GM19351 (cell line): ENCODE measurements around the gene SLC7A1.

Source experiments
- ATAC-seq: cut with Tn5 transposase; IDR thresholded peaks from one replicate; pipeline ENCODE4 v1.9.1; 2021; ENCODE audit warnings: mild to moderate bottlenecking, moderate library complexity; ENCODE audit not compliant: unreplicated experiment

SLC7A1 gene

DNA sequence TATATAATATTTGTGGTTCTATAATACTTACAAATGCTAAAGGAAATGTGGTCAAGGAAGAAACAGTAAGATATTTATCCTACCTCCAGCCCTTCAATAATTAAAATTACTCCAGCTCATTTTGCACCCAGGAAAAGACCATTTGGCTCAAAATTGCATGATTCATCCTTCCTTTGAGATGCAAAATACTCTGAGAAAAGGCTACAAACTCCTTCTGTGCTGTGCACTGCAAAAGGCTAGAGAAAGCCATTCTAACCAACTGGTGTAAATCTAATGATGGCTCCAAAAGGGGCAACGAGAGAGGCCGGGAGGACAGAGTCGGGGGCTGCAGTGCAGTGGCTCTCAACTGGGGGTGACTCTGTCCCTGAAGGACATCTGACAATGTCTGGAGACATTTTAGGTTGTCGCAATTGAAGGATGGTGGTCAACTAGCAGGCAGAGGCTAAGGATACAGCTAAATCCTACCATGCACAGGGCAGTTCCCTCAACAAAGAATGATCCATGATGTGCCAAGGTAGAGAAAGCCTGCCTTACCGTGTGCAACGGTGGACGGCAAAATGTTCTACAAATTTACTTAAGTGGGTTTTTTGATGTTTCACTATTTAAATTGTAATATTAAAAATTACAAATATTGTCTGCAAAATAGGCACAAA lies 32.6 kb downstream of the SLC7A1 start:
- no peak for ATAC-seq

- ATAC-seq = no peak
Observed at GRCh38 chr13:29561918-29562317, 33.6 kb downstream of the SLC7A1 start.

GRCh38 chr13:29556742-29557141 lies 38.7 kb downstream of the SLC7A1 start:
- no peak for ATAC-seq

DNA sequence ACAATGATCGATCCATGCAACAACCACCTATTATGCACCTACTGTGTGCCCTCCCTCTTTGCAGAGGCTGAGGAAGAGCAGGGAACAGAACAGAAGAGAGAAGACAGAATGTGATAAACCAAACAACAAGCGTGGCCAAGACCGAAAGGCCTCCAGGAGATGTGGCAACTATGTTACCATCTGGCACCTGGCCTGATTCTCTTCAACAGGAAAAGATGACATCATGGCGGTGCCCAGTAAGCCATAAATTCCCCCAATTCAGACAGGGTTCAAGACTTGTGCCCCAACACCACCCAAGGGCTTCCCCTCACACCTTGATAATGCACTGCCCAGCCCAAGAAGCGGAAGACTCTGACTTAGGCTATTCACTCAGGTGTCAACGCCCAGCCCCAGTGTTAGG lies 44.3 kb downstream of the SLC7A1 start:
- ATAC-seq = no peak

DNA sequence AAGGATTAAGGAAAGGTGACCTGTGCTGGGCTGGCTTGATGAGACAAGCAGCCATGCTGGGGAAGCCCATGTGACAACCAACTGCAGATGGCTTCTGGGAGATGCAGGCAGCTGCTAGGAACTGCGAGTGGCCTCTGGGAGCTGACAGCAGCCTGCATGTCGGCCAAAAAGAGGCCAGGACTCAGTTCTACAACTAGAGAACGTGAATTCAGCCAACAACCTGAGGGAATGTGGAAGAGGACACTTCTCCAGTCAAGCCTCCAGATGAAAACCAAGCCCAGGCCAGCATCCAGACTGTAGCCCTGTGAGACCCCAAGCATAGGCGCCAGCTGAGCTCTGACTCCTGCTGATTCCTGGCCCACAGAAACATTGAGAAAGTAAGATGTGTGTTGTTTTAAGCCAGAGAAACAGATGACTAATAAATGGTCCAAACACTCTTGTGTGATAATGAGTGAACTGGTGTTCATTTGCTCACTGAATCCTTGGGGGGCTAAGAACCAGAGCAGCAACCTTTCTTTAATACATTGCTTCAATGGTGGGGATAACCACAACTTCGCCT lies 45.0 kb downstream of the SLC7A1 start:
- ATAC-seq = no peak

DNA sequence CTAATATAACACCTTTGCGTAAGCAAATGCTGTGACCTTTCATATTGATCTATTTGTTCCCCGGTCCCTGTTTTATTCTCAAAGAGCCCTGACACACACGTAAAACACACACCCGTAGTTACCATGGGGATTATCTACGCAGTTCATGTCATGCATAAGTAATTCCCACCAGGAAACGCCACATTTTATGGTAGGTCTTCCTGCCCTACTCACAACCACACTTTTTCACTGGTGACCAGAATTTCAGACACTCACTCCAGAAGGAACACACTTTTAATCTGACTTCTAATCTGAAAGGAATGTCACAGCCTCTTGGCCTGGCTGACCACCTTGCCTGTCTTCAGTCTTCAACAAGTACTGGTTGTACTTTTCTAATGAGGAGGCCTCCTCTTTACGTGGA lies 46.8 kb downstream of the SLC7A1 start:
- no peak for ATAC-seq

DNA sequence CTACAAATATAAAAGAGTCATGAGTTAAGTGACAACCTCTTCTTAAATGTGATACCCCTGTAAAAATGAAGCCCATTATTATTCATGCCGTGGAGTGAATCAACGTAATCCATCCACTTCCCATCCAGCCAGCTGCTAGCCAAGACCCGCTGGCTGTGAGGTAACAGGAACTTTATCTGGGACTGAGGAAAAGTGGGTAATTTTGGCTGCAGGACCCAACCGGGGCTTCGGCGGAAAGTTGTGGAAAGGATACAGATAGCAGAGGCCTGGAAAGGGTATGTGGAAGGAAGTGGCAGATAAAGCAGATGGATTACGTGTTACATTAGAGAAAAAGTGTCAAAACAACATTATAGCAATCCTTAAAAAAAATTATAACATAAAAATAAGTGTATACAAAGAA lies 48.3 kb downstream of the SLC7A1 start:
- ATAC-seq = no peak

- ATAC-seq = no peak
Observed at GRCh38 chr13:29546662-29547061, 48.8 kb downstream of the SLC7A1 start.

DNA sequence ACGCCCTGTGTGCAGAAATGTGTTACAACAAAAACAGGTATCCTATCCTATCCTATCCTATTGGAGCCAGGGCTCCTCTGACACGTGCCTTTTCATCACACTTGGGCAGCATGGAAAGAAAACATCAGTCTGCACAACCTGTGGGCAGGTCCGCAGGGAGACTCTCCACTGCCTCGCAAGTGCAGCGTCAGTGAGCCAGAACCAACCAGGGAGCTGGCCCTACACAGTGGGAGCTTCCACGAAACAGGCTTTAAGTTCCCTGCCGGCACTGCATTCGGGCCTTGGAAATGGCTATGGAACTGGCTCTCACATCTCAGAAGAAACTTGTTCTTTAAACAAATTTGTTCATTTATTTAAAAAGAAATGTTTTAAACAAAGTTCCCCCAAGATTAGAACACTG lies 49.5 kb downstream of the SLC7A1 start:
- ATAC-seq = no peak

- peak; percentile 99 for ATAC-seq
Observed at GRCh38 chr13:29543230-29544215, 52.0 kb downstream of the SLC7A1 start.

- ATAC-seq = no peak
Observed at GRCh38 chr13:29542381-29542780, 53.1 kb downstream of the SLC7A1 start.

- no peak for ATAC-seq
Observed at GRCh38 chr13:29541400-29541799, 54.1 kb downstream of the SLC7A1 start.

GRCh38 chr13:29540799-29541198 lies 54.7 kb downstream of the SLC7A1 start:
- no peak for ATAC-seq

DNA sequence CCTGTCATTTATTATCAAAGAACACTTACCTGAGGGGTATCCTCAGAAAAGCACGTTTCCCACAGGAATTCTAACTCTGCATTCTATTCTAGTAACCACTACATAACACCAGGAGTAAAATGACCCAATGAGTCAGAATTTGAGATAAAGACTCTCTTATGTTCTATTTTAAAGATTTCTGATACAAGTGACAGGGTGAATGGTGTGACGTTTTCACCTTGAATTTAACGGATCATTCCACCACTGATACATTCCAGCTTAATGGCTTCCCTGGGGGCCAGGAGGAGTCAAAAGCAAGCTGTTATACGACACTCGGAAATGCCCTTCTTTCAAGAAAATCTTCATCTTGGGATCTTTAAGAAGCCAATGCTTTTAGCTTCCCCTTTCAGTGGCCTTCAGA lies 55.2 kb downstream of the SLC7A1 start:
- no peak for ATAC-seq

- ATAC-seq = no peak
Observed at GRCh38 chr13:29539856-29540255, 55.6 kb downstream of the SLC7A1 start.

DNA sequence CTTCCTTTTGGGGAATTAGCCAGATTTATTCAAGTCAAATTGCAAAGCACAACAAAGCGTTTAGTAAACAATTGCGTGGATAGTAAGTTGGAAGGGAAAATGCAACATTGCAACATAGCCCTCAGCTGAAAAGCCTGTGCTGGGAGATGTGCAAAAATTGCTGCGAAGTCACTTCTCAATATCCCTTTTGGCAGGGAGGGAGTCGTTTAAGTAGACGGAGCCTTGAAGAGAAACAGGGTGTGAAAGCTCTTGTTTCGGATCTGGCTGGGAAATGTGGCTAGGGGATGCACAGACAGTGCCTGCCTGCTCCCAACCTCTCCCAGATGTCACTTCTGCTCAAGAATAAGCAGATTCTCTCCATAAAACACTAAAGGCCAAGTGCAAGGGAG lies 56.8 kb downstream of the SLC7A1 start:
- no peak for ATAC-seq

GRCh38 chr13:29537736-29538651 lies 57.5 kb downstream of the SLC7A1 start:
- no peak for ATAC-seq

GRCh38 chr13:29536853-29537252 lies 58.6 kb downstream of the SLC7A1 start:
- ATAC-seq = no peak

DNA sequence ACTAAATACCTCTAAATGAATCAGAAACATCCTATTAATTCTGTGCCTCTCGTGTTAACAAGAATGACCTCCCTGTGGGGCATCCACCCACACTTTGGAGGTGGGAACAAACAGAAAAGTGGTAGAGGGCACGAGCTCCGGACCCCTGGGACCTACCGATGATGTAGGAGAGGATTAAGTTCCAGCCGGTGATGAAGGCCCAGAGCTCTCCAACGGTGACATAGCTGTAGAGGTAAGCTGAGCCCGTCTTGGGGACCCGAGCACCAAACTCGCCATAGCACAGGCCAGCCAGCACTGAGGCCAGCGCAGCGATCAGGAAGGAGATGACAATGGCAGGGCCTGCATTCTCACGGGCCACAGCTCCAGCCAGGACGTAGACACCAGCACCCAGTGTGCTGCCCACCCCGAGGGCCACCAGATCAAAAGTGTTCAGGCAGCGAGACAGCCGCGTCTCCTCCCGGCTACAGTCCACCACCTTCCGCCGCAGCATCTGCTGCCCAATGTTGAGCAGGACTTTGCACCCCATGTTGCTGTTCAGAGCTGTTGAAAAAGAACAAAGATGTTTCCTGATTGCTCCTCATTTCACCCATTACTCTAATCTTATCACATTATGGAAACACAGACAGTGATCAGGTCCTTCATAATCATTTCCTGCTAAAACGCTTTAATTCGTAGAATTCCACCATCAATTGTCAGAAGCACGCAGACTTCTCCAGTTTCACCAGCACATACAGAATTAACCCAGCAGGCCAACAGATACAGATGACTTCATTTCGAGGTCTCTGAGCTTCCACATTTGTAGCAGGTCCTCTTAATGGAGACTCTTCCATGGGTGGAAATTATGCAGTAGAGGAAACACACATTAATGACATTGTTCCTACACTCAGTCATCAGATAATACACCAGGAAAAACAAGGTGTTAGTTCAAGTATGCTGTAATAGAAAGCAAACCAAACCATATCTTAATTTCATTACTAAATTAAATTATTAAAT lies 59.5 kb downstream of the SLC7A1 start:
- no peak for ATAC-seq

GRCh38 chr13:29534083-29534482 lies 61.4 kb downstream of the SLC7A1 start:
- ATAC-seq = no peak
